Right atrium auricular region (tissue), 2 donors: ENCODE measurements around the gene OR2T34. TPM values are rescaled to one million over a fixed set of nuclear protein-coding genes. Genes with fewer than 3 reads are reported as not detected.
"Not testable (repeated sequence)": the region's sequence is repeated elsewhere in the genome, so short reads cannot be mapped to it uniquely, and the experiment has no call there.

Experiments used
- DNase-seq: peaks from one replicate; pipeline ENCODE4 v3.0.0-alpha.2; 2019; ENCODE audit warnings: low spot score
- H3K27ac ChIP-seq, 2 donors: fragments of 200-600 bp; sonication (generic); 1 replicate in 1 of 2; 2 replicates in 1 of 2; pipeline ENCODE4 v1.5.1; 2016 to 2019
- H3K27me3 ChIP-seq, 2 donors: fragments of 200-600 bp; sonication (generic); one replicate each; pipeline versions ENCODE4 v1.5.1 to v1.6.0; 2017 to 2019
- H3K36me3 ChIP-seq: fragments of 200-600 bp; sonication (generic); one replicate; pipeline ENCODE4 v1.5.1; 2016
- H3K4me1 ChIP-seq, 2 donors: fragments of 200-600 bp; sonication (generic); one replicate each; pipeline versions ENCODE4 v1.5.1 to v1.6.0; 2017 to 2019
- H3K4me3 ChIP-seq, 2 donors: fragments of 200-600 bp; sonication (generic); 1 replicate in 1 of 2; 2 replicates in 1 of 2; pipeline ENCODE4 v1.5.1; 2017 to 2019; ENCODE audit warnings: mild to moderate bottlenecking in 1 of 2, moderate library complexity in 1 of 2
- H3K9me3 ChIP-seq, 2 donors: fragments of 200-600 bp; sonication (generic); one replicate each; pipeline ENCODE4 v1.5.1; 2019
- total RNA-seq, 2 donors: library from RNA; depleted of rRNA; stranded (reverse); fragments of >200 nt; gene quantifications; one replicate each; pipeline ENCODE4 v1.1.0, GENCODE V29; 2016

Gene OR2T34
- total RNA-seq, 2 donors from 2014 or later = not detected

DNA sequence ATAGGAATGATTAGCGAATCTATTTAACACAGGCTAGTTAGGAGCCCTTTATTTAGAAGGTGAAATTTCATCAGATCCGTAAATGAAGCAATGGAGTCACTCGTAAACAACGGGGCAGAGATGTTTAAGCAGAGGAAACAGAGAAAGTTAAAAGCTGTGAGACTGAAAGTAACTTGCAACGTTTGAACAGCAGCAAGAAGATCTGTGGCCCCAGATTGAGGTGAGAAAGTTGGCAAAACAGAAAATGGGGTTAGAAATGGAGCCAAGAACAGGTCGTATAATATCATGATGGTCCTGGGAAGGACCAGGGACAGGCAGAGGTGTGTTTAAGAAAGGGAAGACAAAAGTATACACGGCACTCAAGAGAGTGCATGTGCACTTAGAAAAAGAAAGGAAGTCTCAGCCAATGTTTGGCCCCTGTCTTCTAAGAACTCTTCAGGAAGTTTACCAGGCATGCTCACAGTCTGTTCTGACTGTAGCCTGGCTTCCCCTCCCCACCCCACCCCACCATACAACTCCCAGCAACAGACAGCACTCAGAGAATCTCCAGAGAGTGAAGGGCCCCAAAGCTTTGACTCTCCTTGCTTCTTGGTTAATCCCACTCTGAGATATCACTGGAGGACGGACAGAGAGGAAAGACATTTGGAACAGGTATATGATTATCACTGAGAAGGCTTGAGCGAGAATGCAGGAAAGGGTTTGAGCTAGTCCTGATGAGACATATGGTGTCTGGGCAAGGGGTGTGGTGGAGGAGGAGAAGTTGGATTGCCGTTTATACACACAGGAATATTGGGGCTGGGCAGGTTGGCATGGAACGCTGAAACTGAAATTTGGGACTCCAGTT lies 8.8 kb downstream of the OR2T34 start:
- H3K4me1 ChIP-seq, H3K4me3 ChIP-seq, H3K27ac ChIP-seq, H3K9me3 ChIP-seq, DNase-seq, H3K36me3 ChIP-seq, H3K27me3 ChIP-seq: not testable (repeated sequence)

DNA sequence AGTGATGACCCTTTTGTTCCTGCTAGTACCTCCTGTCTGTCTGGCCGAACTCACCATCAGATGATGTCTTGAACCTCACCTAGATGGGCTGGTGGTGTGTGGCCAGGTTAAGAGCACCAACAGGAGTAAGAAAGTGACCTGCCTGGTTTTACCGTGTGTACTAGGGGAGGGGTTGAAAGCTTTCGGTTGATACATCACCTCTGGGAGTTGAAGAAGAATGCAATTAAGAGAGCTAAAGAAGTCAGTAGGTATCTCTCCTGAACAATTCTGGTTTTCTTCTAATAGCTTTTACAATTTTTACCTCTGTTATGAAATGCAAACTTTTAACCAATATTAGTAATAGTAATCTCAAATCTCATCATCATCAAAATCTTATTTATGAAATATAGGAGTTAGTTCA lies 11.9 kb downstream of the OR2T34 start, which contains the start of gene OR2T29:
TSS of gene OR2T29 (minus strand) at position 101 of the 400 bp plus-strand sequence. CDS start 3,281 bp downstream, outside the sequence.
- H3K4me1 ChIP-seq, DNase-seq, H3K9me3 ChIP-seq, H3K36me3 ChIP-seq, H3K4me3 ChIP-seq, H3K27ac ChIP-seq, H3K27me3 ChIP-seq: not testable (repeated sequence)

DNA sequence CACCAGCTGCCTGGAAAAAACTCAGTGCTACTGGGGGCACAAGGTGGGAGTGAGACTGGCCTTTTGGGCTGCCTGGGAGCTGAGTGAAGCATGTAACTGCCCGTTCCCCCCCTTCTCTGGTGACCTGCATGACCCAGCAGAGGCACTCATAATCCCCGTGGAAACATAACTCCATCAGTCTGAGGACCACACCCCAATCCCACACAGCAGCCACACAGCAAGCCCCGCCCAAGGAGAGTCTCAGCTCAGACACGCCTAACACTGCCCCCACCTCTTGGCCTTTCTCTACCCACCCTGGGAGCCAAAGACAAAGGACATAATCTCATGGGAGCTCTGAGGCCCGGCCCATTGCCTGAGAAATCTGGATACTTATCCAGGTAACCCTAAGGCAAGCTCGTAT lies 23.5 kb downstream of the OR2T34 start:
- not testable (repeated sequence) for H3K36me3 ChIP-seq, H3K27ac ChIP-seq, H3K27me3 ChIP-seq, H3K9me3 ChIP-seq, H3K4me1 ChIP-seq, H3K4me3 ChIP-seq, DNase-seq

DNA sequence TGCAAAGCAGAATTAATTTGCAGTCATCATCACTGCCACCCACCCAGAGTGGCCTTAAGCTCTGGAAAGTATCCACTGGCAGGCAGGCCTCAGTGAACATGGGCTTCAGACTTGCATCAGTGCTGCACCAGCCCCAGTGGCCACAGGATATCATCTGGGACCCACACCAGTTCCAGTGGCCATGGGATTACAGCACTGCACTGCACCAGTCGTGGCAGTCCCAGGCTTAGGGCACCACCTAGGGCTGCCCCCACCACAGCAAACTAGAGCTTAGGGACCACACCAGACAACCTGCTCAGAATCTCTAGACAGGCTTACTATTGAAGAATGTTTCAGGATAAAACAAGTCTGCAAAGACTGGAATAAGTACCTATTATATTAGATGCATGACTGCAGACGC lies 27.2 kb downstream of the OR2T34 start:
- not testable (repeated sequence) for H3K27me3 ChIP-seq, H3K9me3 ChIP-seq, H3K4me3 ChIP-seq, H3K27ac ChIP-seq, DNase-seq, H3K4me1 ChIP-seq, H3K36me3 ChIP-seq

DNA sequence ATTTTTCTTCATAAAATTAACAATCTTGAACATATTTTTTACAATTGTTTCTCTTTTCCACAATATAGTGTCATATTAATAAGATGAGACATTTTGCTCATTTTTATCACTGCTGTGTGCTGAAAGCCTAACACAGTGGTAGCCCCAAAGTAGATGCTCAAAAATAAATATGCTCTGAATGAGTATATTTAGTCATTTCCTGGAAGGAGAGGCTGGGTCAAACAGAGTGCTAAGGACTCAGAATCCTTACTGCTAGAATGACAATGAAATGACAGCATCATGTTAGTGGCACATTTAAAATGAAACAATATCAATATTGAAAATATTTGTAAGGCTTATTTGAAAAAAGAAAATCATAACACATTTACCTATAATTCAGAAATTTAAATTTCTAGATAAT lies 37.1 kb downstream of the OR2T34 start:
- H3K4me3 ChIP-seq, H3K9me3 ChIP-seq, H3K4me1 ChIP-seq, H3K27me3 ChIP-seq, H3K36me3 ChIP-seq, DNase-seq, H3K27ac ChIP-seq: not testable (repeated sequence)

Other genes with a start within 250 kb of the OR2T34 start
- gene OR14C36, start 226.0 kb downstream of the OR2T34 start, total RNA-seq = not detected
- not detected for gene OR2T4, start 213.1 kb downstream of the OR2T34 start, total RNA-seq
- gene OR2T6, start 199.0 kb downstream of the OR2T34 start, total RNA-seq = not detected
- not detected for gene OR2T1, start 171.7 kb downstream of the OR2T34 start, total RNA-seq
- gene OR2T2, start 129.1 kb downstream of the OR2T34 start, total RNA-seq = not detected
- gene OR2T3, start 101.4 kb downstream of the OR2T34 start, total RNA-seq = not detected
- gene OR2T5, start 86.2 kb downstream of the OR2T34 start, total RNA-seq = not detected
- gene OR2G6, start 66.7 kb downstream of the OR2T34 start, total RNA-seq = not detected
- not detected for gene OR2T29, start 12.0 kb downstream of the OR2T34 start, total RNA-seq
- gene OR2T10, start 22.9 kb upstream of the OR2T34 start, total RNA-seq = not detected
- gene OR2T11, start 60.3 kb upstream of the OR2T34 start, total RNA-seq = not detected
- not detected for gene OR2T35, start 70.5 kb upstream of the OR2T34 start, total RNA-seq
- gene OR2T27, start 80.8 kb upstream of the OR2T34 start, total RNA-seq = not detected
- not detected for gene OR14I1, start 128.0 kb upstream of the OR2T34 start, total RNA-seq
- not detected for gene LYPD8, start 181.0 kb upstream of the OR2T34 start, total RNA-seq